ENCODE measurements around the gene PLK4.

The PLK4 gene

DNA sequence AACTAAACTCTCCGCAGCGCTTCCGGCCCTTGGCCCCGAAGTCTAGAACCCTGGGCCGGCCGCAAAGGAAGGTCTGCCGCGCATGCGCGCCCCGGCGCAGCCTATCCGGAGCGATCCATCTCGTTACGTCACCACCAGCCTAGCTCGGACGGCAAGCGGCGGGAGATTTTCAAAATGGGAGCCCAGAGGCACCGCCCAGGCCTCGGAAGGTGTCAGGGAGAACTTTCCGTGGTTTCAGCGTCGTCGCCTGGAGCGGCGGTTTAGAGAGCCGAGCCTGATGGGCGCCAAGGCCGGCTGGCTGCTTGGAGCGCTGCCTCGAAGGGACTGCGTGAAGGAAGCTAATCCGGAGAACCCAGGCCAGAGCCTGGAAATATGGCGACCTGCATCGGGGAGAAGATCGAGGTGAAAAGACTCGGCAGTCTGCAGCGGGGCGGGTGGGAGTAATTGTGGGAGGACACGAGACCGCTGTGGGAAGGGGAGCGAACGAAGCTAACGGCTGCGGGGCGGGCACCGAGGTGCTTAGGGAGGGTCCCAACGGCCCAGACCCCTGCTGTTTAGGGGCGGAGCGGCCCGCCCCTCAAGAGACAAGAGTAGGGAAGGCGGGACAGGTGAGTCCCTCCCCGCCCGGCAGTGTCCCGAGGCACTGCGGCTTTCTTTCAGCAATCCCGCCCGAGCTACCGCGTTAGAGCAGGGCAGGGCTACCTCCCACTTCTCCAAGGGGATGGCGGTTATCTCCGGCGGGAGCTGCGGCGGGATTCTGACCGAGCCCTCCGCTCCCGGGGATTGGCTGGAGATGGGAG is at the start of gene PLK4:
TSS of gene PLK4 (plus strand) at position 131 of the 800 bp plus-strand sequence. CDS start at position 373, 242 bp downstream.
- TF ChIP-seq POLR2A (IDR thresholded peaks at IDR 0.05; ENCODE audit: low read length) (peak; percentile 96), GATA1 (IDR thresholded peaks at IDR 0.05; ENCODE audit: low read depth, low read length) (no peak)
- DNase-seq: peak; percentile 98 to 99

DNA sequence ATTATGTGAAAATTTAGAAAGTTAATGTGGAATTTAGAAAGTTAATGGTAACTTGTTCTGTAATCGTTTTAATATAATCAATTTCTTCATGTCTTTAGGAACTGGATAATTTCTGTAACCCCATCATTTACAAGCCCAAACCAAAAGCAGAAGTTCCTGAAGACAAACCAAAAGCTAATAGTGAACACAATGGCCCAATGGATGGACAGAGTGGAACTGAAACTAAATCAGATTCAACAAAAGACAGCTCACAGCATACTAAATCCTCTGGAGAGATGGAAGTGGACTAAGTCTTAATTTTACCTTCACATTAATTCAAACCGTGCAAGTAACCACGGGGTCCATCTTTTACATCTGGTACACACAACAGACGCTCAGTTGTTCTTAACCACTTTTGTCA is 48.1 kb upstream of the PLK4 start:
- no peak for DNase-seq
- no peak for TF ChIP-seq POLR2A (IDR thresholded peaks at IDR 0.05; ENCODE audit: low read length)
- TF ChIP-seq GATA1 (IDR thresholded peaks at IDR 0.05; ENCODE audit: low read depth, low read length): no peak

DNA sequence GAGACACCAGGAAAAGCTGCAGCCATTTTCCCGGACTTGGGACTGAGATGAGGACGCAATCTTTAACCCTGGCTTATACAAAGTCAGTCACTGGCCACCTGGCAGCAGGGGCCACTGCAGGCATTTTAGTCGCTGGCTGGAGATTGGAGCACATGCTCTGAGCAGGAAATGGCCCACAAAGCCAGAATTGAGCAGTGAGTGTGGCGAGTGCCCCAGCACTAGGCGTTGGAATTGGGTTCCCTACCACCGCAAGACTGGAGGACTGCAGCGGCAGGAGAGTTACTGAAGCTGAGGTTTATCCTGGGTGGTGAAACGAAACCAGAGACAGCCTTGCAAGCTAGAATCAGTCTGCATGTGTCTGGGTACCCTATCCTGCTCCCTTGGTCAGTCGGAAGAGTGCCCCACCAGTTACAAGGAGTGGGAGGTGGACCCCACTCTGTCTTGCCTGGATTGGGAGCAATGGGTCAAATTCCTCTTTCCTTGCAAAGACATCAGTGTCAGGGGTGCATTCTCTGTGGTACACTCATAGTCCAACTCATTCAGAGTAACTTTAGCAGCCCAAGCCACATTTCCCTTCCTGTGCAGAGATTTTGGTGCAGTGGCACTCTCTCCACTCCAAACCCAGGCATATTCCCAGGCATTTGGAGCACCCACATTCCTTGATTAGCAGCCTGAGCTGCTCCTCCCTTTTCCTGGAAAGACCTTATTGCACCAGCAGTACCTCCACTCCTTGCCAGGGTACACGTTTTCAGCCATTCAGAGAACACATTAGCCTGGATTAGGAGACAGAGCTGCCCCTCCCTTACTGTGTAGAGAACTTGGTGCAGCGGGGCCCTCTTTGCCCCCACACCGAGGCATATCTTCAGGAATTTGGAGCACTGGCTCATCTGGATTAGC is 36.7 kb upstream of the PLK4 start:
- no peak for TF ChIP-seq POLR2A (IDR thresholded peaks at IDR 0.05; ENCODE audit: low read length)
- no peak for TF ChIP-seq GATA1 (IDR thresholded peaks at IDR 0.05; ENCODE audit: low read depth, low read length)
- DNase-seq: no peak

DNA sequence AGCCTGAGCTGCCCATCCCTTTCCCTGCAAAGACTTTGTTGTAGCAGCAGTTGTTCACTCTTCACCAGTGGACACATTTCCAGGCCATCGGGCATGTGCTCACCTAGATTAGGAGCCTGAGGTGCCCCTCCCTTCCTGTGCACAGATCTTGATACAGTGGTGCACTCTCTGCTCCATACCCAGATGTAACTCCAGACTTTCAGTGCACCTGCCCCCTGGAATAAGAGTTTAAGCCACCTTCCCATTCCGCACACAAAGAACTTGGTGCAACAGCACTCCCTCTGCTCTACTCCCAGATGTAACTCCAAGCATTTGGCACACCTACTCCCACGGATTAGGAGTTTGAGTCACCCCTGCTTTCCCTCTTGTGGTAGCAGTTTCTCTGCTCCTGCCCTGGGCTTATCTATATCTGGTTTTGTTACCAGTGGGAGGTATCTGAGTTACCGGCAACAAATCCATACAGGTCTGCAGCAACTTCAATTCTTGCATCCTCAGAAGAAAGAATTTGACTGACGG is 36.0 kb upstream of the PLK4 start:
- TF ChIP-seq GATA1 (IDR thresholded peaks at IDR 0.05; ENCODE audit: low read depth, low read length) (no peak), POLR2A (IDR thresholded peaks at IDR 0.05; ENCODE audit: low read length) (no peak)
- peak; percentile 36 to 79 for DNase-seq

DNA sequence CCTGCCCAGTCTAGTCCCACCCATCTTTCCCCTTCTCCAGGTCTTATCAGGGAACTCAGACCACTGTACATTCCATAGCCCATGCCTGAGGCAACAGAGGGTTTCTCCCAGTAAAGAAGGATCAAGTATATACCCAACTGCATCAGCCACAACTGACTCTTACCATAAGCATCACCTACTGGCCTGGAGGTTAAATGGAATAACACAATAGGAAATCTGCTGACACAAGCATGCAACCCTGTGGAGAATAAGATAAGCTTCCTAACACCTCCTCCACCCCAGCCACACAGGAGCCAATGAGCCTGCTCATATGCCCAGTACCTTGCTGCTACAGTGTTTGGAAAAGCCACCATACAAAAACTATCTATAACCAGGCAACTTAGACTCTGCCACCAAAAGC is 34.6 kb upstream of the PLK4 start:
- peak; percentile 9 to 50 for DNase-seq

DNA sequence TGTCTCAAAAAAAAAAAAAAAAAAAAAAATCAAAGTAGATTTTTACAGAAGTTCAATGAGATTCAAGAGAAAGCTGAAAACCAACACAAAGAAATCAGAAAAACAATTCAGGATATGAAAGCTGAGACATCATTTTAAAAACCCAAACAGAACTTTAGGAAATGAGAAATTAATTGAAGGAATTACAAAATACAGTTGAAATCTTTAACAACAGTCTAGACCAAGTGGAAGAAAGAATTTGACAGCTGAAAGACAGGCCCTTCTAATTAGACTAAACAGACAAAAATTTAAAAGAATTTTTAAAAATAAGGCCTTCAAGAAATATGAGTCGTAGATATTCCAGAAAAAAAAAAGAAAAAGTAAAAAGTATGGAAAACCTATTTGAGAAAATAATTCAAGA is 33.9 kb upstream of the PLK4 start:
- TF ChIP-seq GATA1 (IDR thresholded peaks at IDR 0.05; ENCODE audit: low read depth, low read length) (no peak), POLR2A (IDR thresholded peaks at IDR 0.05; ENCODE audit: low read length) (no peak)

More for the DNA sequence above, 34.6 kb upstream of the PLK4 start:
- TF ChIP-seq POLR2A (IDR thresholded peaks at IDR 0.05; ENCODE audit: low read length) (no peak), GATA1 (IDR thresholded peaks at IDR 0.05; ENCODE audit: low read depth, low read length) (no peak)

DNA sequence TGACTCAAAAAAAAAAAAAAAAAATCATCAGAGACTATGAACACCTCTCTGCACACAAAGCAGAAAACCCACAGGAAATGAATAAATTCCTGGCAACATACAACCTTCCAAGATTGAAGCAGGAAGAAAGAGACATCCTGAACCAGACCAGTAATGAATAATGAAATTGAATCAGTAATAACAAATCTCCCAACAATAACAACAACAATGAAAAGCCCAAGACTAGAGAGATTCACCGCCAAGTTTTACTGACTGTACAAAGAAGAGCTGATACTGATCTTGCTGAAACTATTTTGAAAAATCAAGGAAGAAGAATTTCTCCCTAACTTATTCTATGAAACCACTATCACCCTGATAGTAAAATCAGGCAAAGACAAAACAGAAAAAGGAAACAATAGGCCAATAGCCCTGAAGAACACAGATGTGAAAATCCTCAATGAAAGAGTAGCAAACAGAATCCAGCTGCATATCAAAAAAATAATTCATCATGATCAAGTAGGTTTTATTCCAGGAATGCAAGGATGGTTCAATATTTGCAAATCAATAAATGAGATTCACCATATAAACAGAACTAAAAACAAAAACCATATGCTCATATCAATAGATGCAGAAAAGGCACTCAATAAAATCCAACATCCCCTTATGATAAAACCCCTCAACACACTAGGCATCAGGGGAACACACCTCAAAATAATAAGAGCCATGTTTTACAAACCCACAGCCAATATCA is 31.0 kb upstream of the PLK4 start:
- peak; percentile 25 to 35 for DNase-seq
- TF ChIP-seq POLR2A (IDR thresholded peaks at IDR 0.05; ENCODE audit: low read length) (no peak), GATA1 (IDR thresholded peaks at IDR 0.05; ENCODE audit: low read depth, low read length) (no peak)

More for the DNA sequence above, 33.9 kb upstream of the PLK4 start:
- no peak for DNase-seq

DNA sequence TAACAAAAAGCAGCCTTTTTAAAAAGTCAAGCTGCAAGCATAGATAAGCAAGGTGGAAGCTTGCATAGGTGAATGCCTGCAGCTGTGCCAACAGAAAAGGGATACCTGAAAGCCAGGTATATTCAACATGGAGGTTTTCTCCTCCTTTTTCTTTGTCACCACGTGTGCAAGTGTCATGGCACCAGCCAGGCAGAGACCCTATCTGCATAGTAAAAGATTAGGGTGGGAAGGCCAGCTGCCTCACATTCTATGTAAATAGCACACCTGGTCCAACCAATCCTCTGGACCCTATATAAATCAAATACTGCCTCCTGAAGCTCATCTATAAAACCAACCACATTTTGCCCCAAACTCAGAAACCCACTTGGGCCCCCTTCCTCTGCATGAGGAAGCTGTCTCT is 28.0 kb upstream of the PLK4 start:
- DNase-seq: no peak
- TF ChIP-seq GATA1 (IDR thresholded peaks at IDR 0.05; ENCODE audit: low read depth, low read length): no peak
- no peak for TF ChIP-seq POLR2A (IDR thresholded peaks at IDR 0.05; ENCODE audit: low read length)

DNA sequence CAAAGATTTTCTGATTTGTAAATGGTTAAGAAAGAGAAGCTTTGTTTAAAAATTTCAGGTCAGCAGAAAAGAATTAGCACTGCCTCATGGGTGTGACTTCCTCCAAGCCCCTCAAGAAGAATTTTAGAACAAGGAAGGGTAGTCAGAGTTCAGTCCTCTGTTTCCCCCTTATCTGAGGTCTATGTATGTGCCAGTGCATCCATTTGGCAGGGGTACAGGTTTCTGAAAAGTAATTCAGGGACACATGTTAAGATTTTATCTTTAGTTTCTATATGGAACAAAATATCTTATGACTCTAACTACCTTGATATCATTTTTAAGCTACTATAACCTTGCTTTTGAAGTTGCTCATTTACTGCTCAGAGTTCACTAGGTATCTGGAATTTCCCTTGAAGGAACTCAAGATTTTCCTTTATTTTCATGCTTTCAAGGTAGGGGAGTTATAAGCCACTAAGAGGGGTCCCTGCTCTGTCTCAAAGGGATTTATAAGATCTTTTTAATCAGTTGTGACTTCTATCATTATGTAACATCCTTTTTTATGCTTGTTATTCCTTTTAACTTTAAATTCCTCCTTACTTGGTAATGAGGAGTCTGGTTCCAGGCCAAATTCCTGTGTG is 24.4 kb upstream of the PLK4 start:
- TF ChIP-seq GATA1 (IDR thresholded peaks at IDR 0.05; ENCODE audit: low read depth, low read length) (no peak), POLR2A (IDR thresholded peaks at IDR 0.05; ENCODE audit: low read length) (no peak)
- peak in 1 of 2 experiments; percentile 18 for DNase-seq

DNA sequence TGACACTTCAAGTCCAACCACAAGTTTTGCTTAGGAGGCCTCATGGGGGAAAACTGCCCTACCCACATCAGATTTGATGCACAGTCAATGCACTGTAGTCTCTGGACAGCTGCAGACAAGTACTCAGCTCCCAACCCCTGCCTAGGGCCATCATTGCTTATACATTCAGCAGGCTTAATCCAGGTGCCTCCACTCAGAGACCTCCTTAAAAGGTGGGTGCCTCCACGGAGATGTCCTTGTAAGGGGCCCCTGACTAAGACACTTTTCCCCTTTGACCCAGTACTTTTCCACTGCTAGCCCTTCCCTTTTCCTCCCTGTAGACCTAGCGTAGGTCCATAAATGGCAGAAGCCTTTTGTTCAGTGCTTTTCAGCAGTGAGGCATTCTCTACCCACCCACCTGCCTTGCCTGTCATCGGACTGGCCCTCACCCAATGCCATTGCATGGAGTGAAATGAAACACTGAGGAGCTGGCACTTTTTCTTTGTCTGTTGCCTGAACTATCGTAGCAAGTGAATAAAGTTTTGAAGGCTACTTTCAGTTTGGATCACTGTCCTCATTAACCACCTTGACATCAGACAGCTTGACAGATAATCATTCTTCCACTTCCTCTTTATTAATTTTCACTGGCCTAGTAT is 23.8 kb upstream of the PLK4 start:
- DNase-seq: peak in 1 of 2 experiments; percentile 10
- TF ChIP-seq POLR2A (IDR thresholded peaks at IDR 0.05; ENCODE audit: low read length): no peak

DNA sequence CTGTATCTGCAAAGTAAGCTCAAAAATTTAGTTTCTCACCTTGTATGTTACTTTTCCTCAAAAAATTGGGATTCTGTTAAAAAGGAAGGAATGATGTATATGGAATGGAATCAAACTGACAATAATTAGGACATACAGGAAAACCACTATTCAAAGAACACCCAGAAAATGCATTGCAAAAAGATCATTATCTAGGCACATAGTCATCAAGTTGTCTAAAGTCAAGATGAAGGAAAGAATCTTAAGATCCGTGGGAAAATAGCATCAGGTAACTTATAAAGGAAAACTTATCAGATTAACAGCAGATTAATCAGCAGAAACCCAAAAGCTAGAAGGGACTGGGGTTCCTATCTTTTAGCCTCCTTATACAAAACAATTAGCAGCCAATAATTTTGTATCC is 23.1 kb upstream of the PLK4 start:
- no peak for TF ChIP-seq GATA1 (IDR thresholded peaks at IDR 0.05; ENCODE audit: low read depth, low read length)
- TF ChIP-seq POLR2A (IDR thresholded peaks at IDR 0.05; ENCODE audit: low read length): no peak
- no peak for DNase-seq

DNA sequence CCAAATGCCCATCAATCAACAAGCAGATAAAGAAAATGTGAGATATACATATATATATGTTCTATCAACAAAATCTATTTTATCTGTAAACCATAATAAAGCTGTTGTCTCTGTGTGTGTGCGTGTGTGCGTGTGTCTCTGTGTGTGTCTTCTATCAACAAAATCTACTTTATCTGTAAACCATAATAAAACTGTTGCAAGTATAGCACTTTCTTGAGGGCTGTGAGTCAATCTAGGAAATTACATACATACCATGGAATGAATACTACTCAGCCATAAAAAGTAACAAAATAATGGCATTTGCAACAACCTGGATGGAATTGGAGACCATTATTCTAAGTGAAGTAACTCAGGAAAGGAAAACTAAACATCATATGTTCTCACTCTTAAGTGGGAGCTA is 12.5 kb upstream of the PLK4 start:
- DNase-seq: no peak
- TF ChIP-seq POLR2A (IDR thresholded peaks at IDR 0.05; ENCODE audit: low read length) (no peak), GATA1 (IDR thresholded peaks at IDR 0.05; ENCODE audit: low read depth, low read length) (no peak)

DNA sequence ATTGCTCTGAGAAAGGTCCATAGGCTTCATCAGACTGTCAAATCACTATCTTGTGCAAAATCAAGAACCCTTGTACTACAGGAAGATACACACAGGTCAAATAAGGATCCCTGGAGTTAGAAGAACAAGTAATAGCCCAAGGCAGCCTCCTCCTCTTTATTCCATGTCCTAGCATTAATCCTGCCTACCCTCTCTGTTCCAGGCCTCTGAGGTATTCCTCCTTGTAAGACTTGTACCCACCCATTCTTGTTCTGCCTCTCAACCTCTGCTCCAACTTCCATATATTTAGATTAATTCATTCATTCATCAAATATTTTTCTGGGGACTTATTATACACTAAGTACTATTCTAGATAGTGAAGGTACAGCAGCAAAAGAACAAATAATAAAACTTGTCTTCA is 10.4 kb upstream of the PLK4 start:
- TF ChIP-seq POLR2A (IDR thresholded peaks at IDR 0.05; ENCODE audit: low read length) (no peak), GATA1 (IDR thresholded peaks at IDR 0.05; ENCODE audit: low read depth, low read length) (no peak)
- DNase-seq: no peak
